HepG2 (cell line): ENCODE results near the gene HECTD4. TPM values are rescaled to one million over a fixed set of nuclear protein-coding genes. Genes with fewer than 3 reads are reported as not detected.
A peak's percentile ranks its signal among the peaks of the same experiment; 100 is the strongest.

Source experiments
- CEBPB ChIP-seq: IDR thresholded peaks from 2 replicates; pipeline ENCODE4 v1.6.1; 2011; ENCODE audit warnings: low read depth, low read length, improper control_type of control experiment, borderline replicate concordance
- GTF2F1 ChIP-seq: fragments of 150-350 bp; IDR thresholded peaks from 2 replicates; pipeline ENCODE4 v1.6.1; 2014; ENCODE audit warnings: low read length
- IKZF5 ChIP-seq: IDR thresholded peaks from 2 replicates; pipeline ENCODE4 v1.6.1; 2018; ENCODE audit warnings: missing genetic modification reagents, mild to moderate bottlenecking, missing compliant biosample characterization
- ISL2 ChIP-seq: sonication (generic); formaldehyde crosslinking; IDR thresholded peaks from 2 replicates; pipeline ENCODE4 v1.5.0; 2020; ENCODE audit warnings: missing genetic modification reagents
- NR2F2 ChIP-seq: IDR thresholded peaks from 2 replicates; pipeline ENCODE4 v1.6.1; 2012; ENCODE audit warnings: low read depth, inconsistent platforms, borderline replicate concordance
- PHF8 ChIP-seq: sonication (generic); formaldehyde crosslinking; IDR thresholded peaks from 2 replicates; pipeline ENCODE4 v1.5.0; 2020; ENCODE audit warnings: missing genetic modification reagents
- PREB ChIP-seq: sonication (generic); formaldehyde crosslinking; IDR thresholded peaks from 2 replicates; pipeline ENCODE4 v1.4.0; 2020; ENCODE audit warnings: missing genetic modification reagents
- RERE ChIP-seq: IDR thresholded peaks from 2 replicates; pipeline ENCODE4 v1.6.1; 2016; ENCODE audit warnings: low read depth, missing genetic modification reagents, missing compliant biosample characterization
- SALL2 ChIP-seq: sonication (generic); formaldehyde crosslinking; IDR thresholded peaks from 2 replicates; pipeline ENCODE4 v1.8.1; 2023; ENCODE audit warnings: mild to moderate bottlenecking, missing genetic modification reagents, inconsistent platforms
- SMAD3 ChIP-seq: sonication (generic); formaldehyde crosslinking; IDR thresholded peaks from 2 replicates; pipeline ENCODE4 v1.4.0; 2020; ENCODE audit warnings: missing genetic modification reagents
- SNRNP70 ChIP-seq: fragments of 200-400 bp; formaldehyde crosslinking; IDR thresholded peaks from 2 replicates; pipeline ENCODE4 v1.6.1; 2017; ENCODE audit warnings: mild to moderate bottlenecking, low read depth, low read length, moderate library complexity
- ZNF280B ChIP-seq: sonication (generic); formaldehyde crosslinking; IDR thresholded peaks from 2 replicates; pipeline ENCODE4 v1.5.0; 2020; ENCODE audit warnings: missing genetic modification reagents, mild to moderate bottlenecking, borderline replicate concordance
- ZNF33B ChIP-seq: sonication (generic); formaldehyde crosslinking; IDR thresholded peaks from 2 replicates; pipeline ENCODE4 v1.5.1; 2020; ENCODE audit warnings: mild to moderate bottlenecking, missing genetic modification reagents
- ZNF496 ChIP-seq: sonication (generic); formaldehyde crosslinking; IDR thresholded peaks from 2 replicates; pipeline ENCODE4 v1.8.1; 2023; ENCODE audit warnings: mild to moderate bottlenecking, moderate library complexity, missing genetic modification reagents; ENCODE audit not compliant: insufficient replicate concordance
- ZNF562 ChIP-seq: sonication (generic); formaldehyde crosslinking; IDR thresholded peaks from 2 replicates; pipeline ENCODE4 v1.8.0; 2022; ENCODE audit warnings: missing genetic modification reagents, borderline replicate concordance
- ZNF800 ChIP-seq: sonication (generic); formaldehyde crosslinking; IDR thresholded peaks from 2 replicates; pipeline ENCODE4 v1.4.0; 2020; ENCODE audit warnings: missing genetic modification reagents
- ZNF878 ChIP-seq: sonication (generic); formaldehyde crosslinking; IDR thresholded peaks from 2 replicates; pipeline ENCODE4 v1.8.1; 2023; ENCODE audit warnings: mild to moderate bottlenecking, missing genetic modification reagents, moderate library complexity
- ZSCAN31 ChIP-seq: sonication (generic); formaldehyde crosslinking; IDR thresholded peaks from 2 replicates; pipeline ENCODE4 v1.5.0; 2020; ENCODE audit warnings: low read depth, mild to moderate bottlenecking, missing genetic modification reagents
- polyA plus RNA-seq, 8 experiments: library from polyadenylated mRNA; depleted of rRNA in 3 of 8; stranded (reverse) in 7 of 8; unstranded in 1 of 8; fragments of >200 nt; fragmentation: Illumina TruSeq in 4 of 8; extraction: Trizol in 4 of 8; gene quantifications; 2 replicates each; pipeline versions ENCODE4 v1.2.1 to v1.2.3, GENCODE V29; 2011 to 2016; ENCODE audit warnings: low read depth in 4 of 8, missing spikeins in 1 of 8, mixed read lengths in 1 of 8; ENCODE audit not compliant: insufficient read depth in 1 of 8
- total RNA-seq, 5 experiments: library from RNA; depleted of rRNA; stranded (reverse); fragments of >200 nt; fragmentation: Illumina TruSeq; extraction: Trizol; gene quantifications; 2 replicates each; pipeline ENCODE4 v1.2.3, GENCODE V29; 2016; ENCODE audit warnings: low read depth in 1 of 5

Gene HECTD4
- total and polyA plus RNA-seq, 2 of the 13 experiments (the other 11 are each of a cell fraction or from before 2014, with no cell fraction given) = 9.0 to 11.4 TPM

GRCh38 chr12:112418608-112419296 is 36.5 kb upstream of the HECTD4 start, which contains the start of gene PTPN11 (continued):
- TF ChIP-seq ZNF800 (CRISPR knock-in tag) (peak; percentile 66; the same call in 1 of the 2 replicates), NR2F2 (no peak), ZNF280B (CRISPR knock-in tag) (peak; percentile 25; the same call in 1 of the 2 replicates), ISL2 (CRISPR knock-in tag) (peak; percentile 25; the same call in 1 of the 2 replicates), RERE (CRISPR knock-in tag) (no peak), SALL2 (CRISPR knock-in tag) (no peak; the same call in 1 of the 2 replicates), ZNF878 (peak; percentile 61; the same call in 1 of the 2 replicates), SMAD3 (CRISPR knock-in tag) (no peak), IKZF5 (CRISPR knock-in tag) (no peak; the same call in 1 of the 2 replicates), ZNF33B (CRISPR knock-in tag) (peak; percentile 76), ZSCAN31 (CRISPR knock-in tag) (peak; percentile 49; the same call in 1 of the 2 replicates), PHF8 (CRISPR knock-in tag) (peak; percentile 90), ZNF562 (CRISPR knock-in tag) (no peak), GTF2F1 (no peak), CEBPB (no peak), PREB (no peak), SNRNP70 (no peak), ZNF496 (CRISPR knock-in tag) (no peak)
